GM21576 (cell line): ENCODE data around the gene B4GALNT2.
A peak's percentile ranks its signal among the peaks of the same experiment; 100 is the strongest.
"Not testable (repeated sequence)": the region's sequence is repeated elsewhere in the genome, so short reads cannot be mapped to it uniquely, and the experiment has no call there.

Experiments used
- ATAC-seq: cut with Tn5 transposase; IDR thresholded peaks from one replicate; pipeline ENCODE4 v1.9.1; 2021; ENCODE audit warnings: mild to moderate bottlenecking, moderate library complexity; ENCODE audit not compliant: unreplicated experiment

The B4GALNT2 gene

GRCh38 chr17:49175978-49176377, 43.4 kb downstream of the B4GALNT2 start:
- not testable (repeated sequence) for ATAC-seq

GRCh38 chr17:49180303-49180702, 47.7 kb downstream of the B4GALNT2 start:
- ATAC-seq: no peak

GRCh38 chr17:49180998-49181635, 48.5 kb downstream of the B4GALNT2 start:
- no peak for ATAC-seq

- no peak for ATAC-seq
Measured at GRCh38 chr17:49183341-49183740, 50.8 kb downstream of the B4GALNT2 start.

- no peak for ATAC-seq
Measured at GRCh38 chr17:49183801-49184200, 51.2 kb downstream of the B4GALNT2 start.

- not testable (repeated sequence) for ATAC-seq
Measured at GRCh38 chr17:49184522-49184921, 52.0 kb downstream of the B4GALNT2 start.

- ATAC-seq: not testable (repeated sequence)
Measured at GRCh38 chr17:49185381-49185780, 52.8 kb downstream of the B4GALNT2 start.

- no peak for ATAC-seq
Measured at GRCh38 chr17:49187301-49187700, 54.7 kb downstream of the B4GALNT2 start.

GRCh38 chr17:49190932-49191331, 58.4 kb downstream of the B4GALNT2 start:
- no peak for ATAC-seq

- no peak for ATAC-seq
Measured at GRCh38 chr17:49191409-49191916, 58.9 kb downstream of the B4GALNT2 start.

GRCh38 chr17:49191917-49192741, 59.6 kb downstream of the B4GALNT2 start:
- ATAC-seq: peak; percentile 35

- ATAC-seq: no peak
Measured at GRCh38 chr17:49193513-49194296, 61.1 kb downstream of the B4GALNT2 start.

- ATAC-seq: no peak
Measured at GRCh38 chr17:49194297-49194607, 61.7 kb downstream of the B4GALNT2 start.

- no peak for ATAC-seq
Measured at GRCh38 chr17:49195751-49196150, 63.2 kb downstream of the B4GALNT2 start.

GRCh38 chr17:49196520-49196919, 64.0 kb downstream of the B4GALNT2 start:
- no peak for ATAC-seq

- no peak for ATAC-seq
Measured at GRCh38 chr17:49197346-49197998, 64.9 kb downstream of the B4GALNT2 start.

- ATAC-seq: no peak
Measured at GRCh38 chr17:49198211-49198610, 65.6 kb downstream of the B4GALNT2 start.

GRCh38 chr17:49200423-49201083, 68.0 kb downstream of the B4GALNT2 start:
- ATAC-seq: no peak

GRCh38 chr17:49201481-49201927, 68.9 kb downstream of the B4GALNT2 start:
- ATAC-seq: no peak

GRCh38 chr17:49203796-49204195, 71.2 kb downstream of the B4GALNT2 start:
- ATAC-seq: no peak
